RWPE1 (cell line): ENCODE results near the gene RALGPS1.
A peak's percentile ranks its signal among the peaks of the same experiment; 100 is the strongest.

Source experiments
- CTCF ChIA-PET: fragments of 350-600 bp; sonication (Branson Sonifier 250); formaldehyde crosslinking; extraction: SDS; loops from one replicate; lab custom pipeline; 2021; lab: Yijun Ruan, JAX
- POLR2A ChIA-PET: fragments of 400-600 bp; formaldehyde crosslinking; extraction: SDS; loops from one replicate; lab custom pipeline; 2020; ENCODE audit warnings: antibody characterized with exemption; ENCODE audit not compliant: low non-redundant PET; lab: Yijun Ruan, JAX
- DNase-seq: peaks from one replicate; pipeline ENCODE4 v3.0.0; 2012; ENCODE audit warnings: low spot score
- H3K27ac ChIP-seq: fragments of 450-650 bp; 2 replicates; pipeline ENCODE4 v1.5.1; 2017
- CTCF ChIP-seq: fragments of 450-650 bp; conservative IDR thresholded peaks from 2 replicates; pipeline ENCODE4 v1.5.1; 2017; ENCODE audit warnings: low read depth, mild to moderate bottlenecking

Gene RALGPS1

GRCh38 chr9:127224883-127225739 is 310.5 kb downstream of the RALGPS1 start:
- 0 out of 2 replicates have a peak, but pooled peaks have one; percentile 10 for TF ChIP-seq CTCF
- DNase-seq: peak; percentile 100
- POLR2A ChIA-PET: interaction anchor here (0.6 to 1.5 kb wide), 5 partner anchors 12 to 302 kb away, joined by 3 to 6 read pairs (median 3); partner anchors contain the start of genes LRSAM1, RPL12 and SLC2A8
- CTCF ChIA-PET: interaction anchor here (0.5 to 3.9 kb wide), 7 partner anchors 10 to 611 kb away, joined by 3 to 17 read pairs (median 4); partner anchors contain the start of genes LMX1B and SLC2A8
- peak overlapping the region; percentile 78 for H3K27ac ChIP-seq

- H3K27ac ChIP-seq: no peak overlapping the region
- POLR2A ChIA-PET: no interaction called here
- TF ChIP-seq CTCF: no peak
- CTCF ChIA-PET: interaction anchor here (0.5 to 3.9 kb wide), 3 partner anchors 11 to 171 kb away, joined by 3 to 17 read pairs (median 4); partner anchors contain the start of gene SLC2A8
- DNase-seq: no peak
These were observed 311.4 kb downstream of the RALGPS1 start for GRCh38 chr9:127225801-127226625.

GRCh38 chr9:127229691-127230417 is 315.3 kb downstream of the RALGPS1 start:
- no peak for DNase-seq
- POLR2A ChIA-PET: interaction anchor here (0.7 kb wide), 1 partner anchor 15 kb away, joined by 4 read pairs; no protein-coding TSS in a partner anchor
- CTCF ChIA-PET: interaction anchor here (0.6 to 1.0 kb wide), 5 partner anchors 15 to 331 kb away, joined by 3 to 6 read pairs (median 4); no protein-coding TSS in a partner anchor
- TF ChIP-seq CTCF: no peak
- H3K27ac ChIP-seq: no peak overlapping the region

- DNase-seq: no peak
- H3K27ac ChIP-seq: no peak overlapping the region
- ChIA-PET POLR2A (no interaction called here), CTCF (no interaction called here)
- TF ChIP-seq CTCF: no peak
These were observed 317.1 kb downstream of the RALGPS1 start for GRCh38 chr9:127231666-127232065.

- ChIA-PET POLR2A (no interaction called here), CTCF (no interaction called here)
- no peak for DNase-seq
- TF ChIP-seq CTCF: no peak
- no peak overlapping the region for H3K27ac ChIP-seq
These were observed 318.4 kb downstream of the RALGPS1 start for GRCh38 chr9:127232833-127233549.
